LNCAP (cell line): ENCODE measurements around the gene PAPLN.

Experiments
- TF ChIP-seq, protein P1 (sequence below): fragments of 450-650 bp; IDR thresholded peaks from 2 replicates; pipeline ENCODE4 v1.5.1; 2017; ENCODE audit warnings: mild to moderate bottlenecking

PAPLN gene

DNA sequence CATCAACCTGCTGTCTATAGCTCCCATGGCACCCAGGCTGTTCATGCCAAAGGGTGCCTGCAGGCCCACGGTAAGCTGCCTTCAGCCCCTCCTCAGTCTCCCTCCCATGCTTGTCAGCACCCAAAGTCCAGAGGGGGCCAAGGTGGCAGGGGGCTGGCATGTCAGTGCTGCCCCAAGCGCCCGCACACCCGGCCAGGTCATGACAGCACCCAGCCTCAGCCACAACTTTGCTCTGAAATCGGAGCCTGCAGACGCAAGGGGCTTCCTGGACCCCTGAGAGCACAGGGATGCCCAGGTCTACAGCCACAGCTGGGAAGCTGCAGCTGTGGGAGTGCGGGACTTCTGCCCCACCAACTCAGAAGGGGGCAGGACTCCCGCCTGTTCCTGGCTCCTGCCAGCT is 28.5 kb upstream of the PAPLN start:
- TF ChIP-seq, protein P1, sequence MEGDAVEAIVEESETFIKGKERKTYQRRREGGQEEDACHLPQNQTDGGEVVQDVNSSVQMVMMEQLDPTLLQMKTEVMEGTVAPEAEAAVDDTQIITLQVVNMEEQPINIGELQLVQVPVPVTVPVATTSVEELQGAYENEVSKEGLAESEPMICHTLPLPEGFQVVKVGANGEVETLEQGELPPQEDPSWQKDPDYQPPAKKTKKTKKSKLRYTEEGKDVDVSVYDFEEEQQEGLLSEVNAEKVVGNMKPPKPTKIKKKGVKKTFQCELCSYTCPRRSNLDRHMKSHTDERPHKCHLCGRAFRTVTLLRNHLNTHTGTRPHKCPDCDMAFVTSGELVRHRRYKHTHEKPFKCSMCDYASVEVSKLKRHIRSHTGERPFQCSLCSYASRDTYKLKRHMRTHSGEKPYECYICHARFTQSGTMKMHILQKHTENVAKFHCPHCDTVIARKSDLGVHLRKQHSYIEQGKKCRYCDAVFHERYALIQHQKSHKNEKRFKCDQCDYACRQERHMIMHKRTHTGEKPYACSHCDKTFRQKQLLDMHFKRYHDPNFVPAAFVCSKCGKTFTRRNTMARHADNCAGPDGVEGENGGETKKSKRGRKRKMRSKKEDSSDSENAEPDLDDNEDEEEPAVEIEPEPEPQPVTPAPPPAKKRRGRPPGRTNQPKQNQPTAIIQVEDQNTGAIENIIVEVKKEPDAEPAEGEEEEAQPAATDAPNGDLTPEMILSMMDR = no peak

DNA sequence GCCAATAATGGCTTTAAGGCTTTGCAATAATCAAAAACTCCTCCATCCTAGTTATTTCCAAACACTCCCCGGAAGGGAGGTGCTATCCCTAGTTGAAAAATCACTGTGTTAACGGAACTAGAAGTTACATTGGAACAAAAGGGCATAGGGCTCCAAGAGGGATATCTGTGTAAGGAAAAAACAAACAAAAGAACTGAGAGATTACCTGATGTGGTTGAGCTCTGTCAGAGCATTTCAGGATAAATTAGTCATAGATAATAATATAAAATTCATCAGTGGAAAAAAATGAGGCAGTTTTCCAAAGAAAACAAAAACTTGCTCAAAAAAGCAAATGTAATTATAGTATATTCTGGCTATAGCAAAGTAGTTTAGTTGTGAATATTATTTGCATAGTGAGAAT is 27.4 kb upstream of the PAPLN start:
- TF ChIP-seq, protein P1 = no peak

- TF ChIP-seq, protein P1 = no peak
Observed at GRCh38 chr14:73211251-73212040, 25.9 kb upstream of the PAPLN start.

DNA sequence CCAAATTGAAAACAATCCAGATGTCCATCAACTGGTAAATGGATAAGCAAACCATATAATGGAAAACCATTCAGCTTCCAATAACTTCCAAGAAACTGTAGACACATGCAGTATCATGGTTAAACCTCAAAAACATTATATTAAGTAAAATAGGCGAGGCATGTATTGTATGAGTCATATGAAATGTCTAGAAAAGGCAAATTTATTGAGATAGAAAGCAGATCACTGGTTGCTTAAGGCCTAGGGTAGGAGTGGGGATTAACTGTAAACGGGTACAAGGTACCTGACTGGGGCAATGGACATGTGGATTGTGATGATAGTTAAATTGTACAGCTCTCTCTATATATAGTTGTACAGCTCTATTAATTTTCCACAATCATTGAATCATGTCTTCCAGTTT is 21.3 kb upstream of the PAPLN start:
- TF ChIP-seq, protein P1 = no peak

GRCh38 chr14:73217411-73217810 is 19.9 kb upstream of the PAPLN start:
- TF ChIP-seq, protein P1 = no peak

DNA sequence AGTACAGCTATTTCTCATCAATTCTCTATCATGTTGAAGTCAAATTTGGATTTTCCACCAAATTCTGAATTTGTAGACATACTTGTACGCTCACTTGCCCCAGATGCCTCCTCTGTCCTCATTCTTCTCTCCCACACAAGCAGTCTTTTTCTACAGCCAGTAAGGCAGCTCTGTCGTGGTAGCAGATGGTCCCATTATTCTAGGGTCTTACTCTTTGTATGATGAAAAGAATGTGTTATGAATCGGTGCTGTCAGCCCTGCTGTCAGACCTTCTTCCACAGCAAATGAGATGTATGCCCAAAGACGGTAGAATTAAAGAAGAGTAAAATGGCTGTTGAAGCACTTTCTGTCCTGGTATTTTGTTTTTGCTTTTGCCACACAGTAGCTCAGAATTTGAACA is 17.2 kb upstream of the PAPLN start:
- TF ChIP-seq, protein P1 = no peak

GRCh38 chr14:73220634-73221033 is 16.7 kb upstream of the PAPLN start:
- TF ChIP-seq, protein P1 = no peak

DNA sequence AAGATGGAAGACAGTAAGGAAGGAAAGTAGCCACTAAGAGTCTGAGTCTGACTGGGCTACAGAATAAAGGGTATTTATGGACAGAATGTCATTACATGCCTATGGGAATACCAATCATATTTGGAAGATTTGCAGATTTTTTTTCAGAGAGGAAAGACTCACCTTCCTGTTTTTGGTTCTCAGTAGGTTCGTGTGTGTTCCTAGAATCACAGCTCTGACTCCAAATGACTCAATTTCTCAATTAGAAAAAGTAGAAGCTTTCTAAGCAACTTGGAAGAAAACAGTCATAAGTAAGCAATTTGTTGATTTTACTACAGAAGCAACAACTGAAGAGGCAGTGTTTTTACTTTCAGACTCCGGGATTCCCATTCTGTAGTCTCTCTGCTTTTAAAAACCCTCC is 15.4 kb upstream of the PAPLN start:
- TF ChIP-seq, protein P1 = no peak
